ENCODE measurements around the gene CXCR4.

CXCR4 gene

GRCh38 chr2:136149011-136149410 lies 31.1 kb upstream of the CXCR4 start:
- no peak overlapping the region for H3K4me3 ChIP-seq (ENCODE audit: low read depth, low read length)
- no peak for DNase-seq (ENCODE audit: low read depth)

GRCh38 chr2:136146564-136146963 lies 28.6 kb upstream of the CXCR4 start:
- no peak overlapping the region for H3K4me3 ChIP-seq (ENCODE audit: low read depth, low read length)
- no peak for DNase-seq (ENCODE audit: low read depth)
- TF ChIP-seq CTCF (IDR thresholded peaks at IDR 0.05; ENCODE audit: insufficient read depth, low read depth, low read length, missing control alignments), result no peak

More at GRCh38 chr2:136149011-136149410, 31.1 kb upstream of the CXCR4 start:
- TF ChIP-seq CTCF (IDR thresholded peaks at IDR 0.05; ENCODE audit: insufficient read depth, low read depth, low read length, missing control alignments), result no peak

- no peak overlapping the region for H3K4me3 ChIP-seq (ENCODE audit: low read depth, low read length)
- TF ChIP-seq CTCF (IDR thresholded peaks at IDR 0.05; ENCODE audit: insufficient read depth, low read depth, low read length, missing control alignments), result no peak
- DNase-seq (ENCODE audit: low read depth), result no peak
These were observed 25.9 kb upstream of the CXCR4 start for GRCh38 chr2:136143603-136144451.

- no peak overlapping the region for H3K4me3 ChIP-seq (ENCODE audit: low read depth, low read length)
- DNase-seq (ENCODE audit: low read depth), result no peak
- TF ChIP-seq CTCF (IDR thresholded peaks at IDR 0.05; ENCODE audit: insufficient read depth, low read depth, low read length, missing control alignments), result no peak
These were observed 23.7 kb upstream of the CXCR4 start for GRCh38 chr2:136141510-136142149.

- peak; percentile 55 for DNase-seq (ENCODE audit: low read depth)
- no peak for TF ChIP-seq CTCF (IDR thresholded peaks at IDR 0.05; ENCODE audit: insufficient read depth, low read depth, low read length, missing control alignments)
- H3K4me3 ChIP-seq (ENCODE audit: low read depth, low read length), result no peak overlapping the region
These were observed 21.7 kb upstream of the CXCR4 start for GRCh38 chr2:136139631-136140030.

DNA sequence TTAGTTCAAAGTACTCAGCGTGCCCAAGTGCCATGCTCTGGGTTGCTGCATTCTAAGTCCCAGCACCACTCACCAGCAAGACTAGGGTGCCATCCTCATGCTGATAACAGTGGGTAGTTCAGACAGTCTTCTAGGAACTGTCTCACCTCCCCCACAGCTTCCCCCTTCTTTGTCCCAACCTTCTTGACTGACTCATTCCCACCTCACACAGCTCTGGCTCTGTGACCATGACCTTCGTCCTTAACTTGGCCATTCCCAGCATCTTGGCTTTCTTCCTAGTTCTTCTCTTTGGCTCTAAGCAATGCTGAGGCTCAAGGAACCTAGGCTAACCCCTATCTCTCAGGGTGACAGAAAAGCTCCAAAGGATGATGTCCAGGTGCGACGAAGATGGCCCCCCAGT lies 20.0 kb upstream of the CXCR4 start:
- TF ChIP-seq CTCF (IDR thresholded peaks at IDR 0.05; ENCODE audit: insufficient read depth, low read depth, low read length, missing control alignments), result no peak
- no peak overlapping the region for H3K4me3 ChIP-seq (ENCODE audit: low read depth, low read length)
- no peak for DNase-seq (ENCODE audit: low read depth)
